GM12872 (cell line): ENCODE measurements around the gene RALGDS.

Experiments
- CTCF ChIP-seq: IDR thresholded peaks from 3 replicates; pipeline ENCODE4 v1.5.1; 2011; ENCODE audit warnings: low read depth, mild to moderate bottlenecking, low read length, moderate library complexity; ENCODE audit not compliant: insufficient read depth

Gene RALGDS

GRCh38 chr9:133098871-133099270, 22.2 kb downstream of the RALGDS start:
- no peak for TF ChIP-seq CTCF

GRCh38 chr9:133098104-133098754, 22.8 kb downstream of the RALGDS start:
- TF ChIP-seq CTCF: no peak

- TF ChIP-seq CTCF: no peak
Measured at GRCh38 chr9:133094842-133095393, 26.1 kb downstream of the RALGDS start.

GRCh38 chr9:133090752-133091385, 30.2 kb downstream of the RALGDS start:
- no peak for TF ChIP-seq CTCF

DNA sequence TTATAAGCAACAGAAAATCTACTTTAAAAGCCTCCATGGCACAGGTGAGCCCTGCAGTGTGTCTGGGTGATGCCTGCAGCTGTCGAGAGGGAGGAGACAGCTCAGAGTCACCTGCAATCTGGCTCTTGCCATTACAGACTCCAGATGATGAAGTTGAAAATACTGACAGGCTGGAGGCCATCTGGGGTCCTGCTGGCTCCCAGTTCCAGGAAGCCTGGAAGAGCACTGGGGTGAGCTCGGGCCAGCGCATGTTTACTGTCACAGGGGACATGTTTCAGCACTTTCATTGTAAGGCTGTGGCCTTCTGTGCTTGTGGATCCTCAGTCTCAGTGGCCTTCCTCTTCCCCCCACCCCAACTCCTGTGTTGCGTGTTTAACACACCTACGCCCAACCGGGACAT, 30.9 kb downstream of the RALGDS start:
- TF ChIP-seq CTCF: no peak

- TF ChIP-seq CTCF: no peak
Measured at GRCh38 chr9:133089271-133089671, 31.8 kb downstream of the RALGDS start.

- TF ChIP-seq CTCF: no peak
Measured at GRCh38 chr9:133088756-133089155, 32.3 kb downstream of the RALGDS start.
